Mesothelial cell of epicardium (in vitro differentiated cells): Measurements from ENCODE around the gene ANO2. TPM values are rescaled to one million over a fixed set of nuclear protein-coding genes. Genes with fewer than 3 reads are reported as not detected.

Source experiments
- DNase-seq, 2 experiments: peaks; one replicate each; pipeline ENCODE4 v3.0.0; 2021; ENCODE audit warnings: low spot score in 2 of 2; ENCODE audit not compliant: unreplicated experiment in 2 of 2
- H3K27ac Mint-ChIP-seq: 2 replicates; pipeline ENCODE4 v1.8.0; 2021; ENCODE audit warnings: mixed read lengths
- H3K27me3 Mint-ChIP-seq: 2 replicates; pipeline ENCODE4 v1.8.0; 2021; ENCODE audit warnings: low read depth, mixed read lengths
- H3K36me3 Mint-ChIP-seq: 2 replicates; pipeline ENCODE4 v1.8.0; 2021; ENCODE audit warnings: mixed read lengths
- H3K4me1 Mint-ChIP-seq: 2 replicates; pipeline ENCODE4 v1.8.0; 2021; ENCODE audit warnings: mixed read lengths
- H3K4me3 Mint-ChIP-seq: 2 replicates; pipeline ENCODE4 v1.8.0; 2021; ENCODE audit warnings: mild to moderate bottlenecking, moderate library complexity, mixed read lengths
- H3K9me3 Mint-ChIP-seq: 2 replicates; pipeline ENCODE4 v1.8.0; 2021; ENCODE audit warnings: mixed read lengths
- total RNA-seq: library from RNA; stranded (reverse); gene quantifications from 3 replicates; pipeline ENCODE4 v1.2.1, GENCODE V29; 2021
- TF ChIP-seq, protein P1 (sequence below): fragments of 200-600 bp; sonication (generic); IDR thresholded peaks from one replicate; pipeline ENCODE4 v1.5.0; 2021; ENCODE audit warnings: antibody characterized with exemption; ENCODE audit not compliant: unreplicated experiment

The ANO2 gene
- total RNA-seq, 1 donor from 2014 or later = 6.3 TPM

DNA sequence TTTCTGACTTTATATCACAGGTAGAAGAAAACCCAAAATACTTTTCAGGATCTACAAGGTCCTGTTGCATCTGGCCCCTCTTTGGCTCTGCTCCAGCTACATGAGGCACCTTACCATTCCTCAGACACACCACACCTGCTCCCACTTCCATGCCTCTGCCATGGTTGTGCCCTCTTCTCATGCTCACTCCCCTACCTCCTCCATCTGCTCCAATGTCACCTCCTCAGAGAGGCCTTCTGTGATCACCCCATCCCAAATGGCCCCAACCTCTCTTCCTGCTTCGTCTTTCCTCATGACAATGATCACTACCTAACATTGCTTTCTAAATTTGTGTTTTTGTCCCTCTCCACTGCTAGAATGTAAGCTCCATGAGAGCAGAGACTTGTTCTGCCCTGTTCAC lies 174.3 kb downstream of the ANO2 start:
- TF ChIP-seq, protein P1, sequence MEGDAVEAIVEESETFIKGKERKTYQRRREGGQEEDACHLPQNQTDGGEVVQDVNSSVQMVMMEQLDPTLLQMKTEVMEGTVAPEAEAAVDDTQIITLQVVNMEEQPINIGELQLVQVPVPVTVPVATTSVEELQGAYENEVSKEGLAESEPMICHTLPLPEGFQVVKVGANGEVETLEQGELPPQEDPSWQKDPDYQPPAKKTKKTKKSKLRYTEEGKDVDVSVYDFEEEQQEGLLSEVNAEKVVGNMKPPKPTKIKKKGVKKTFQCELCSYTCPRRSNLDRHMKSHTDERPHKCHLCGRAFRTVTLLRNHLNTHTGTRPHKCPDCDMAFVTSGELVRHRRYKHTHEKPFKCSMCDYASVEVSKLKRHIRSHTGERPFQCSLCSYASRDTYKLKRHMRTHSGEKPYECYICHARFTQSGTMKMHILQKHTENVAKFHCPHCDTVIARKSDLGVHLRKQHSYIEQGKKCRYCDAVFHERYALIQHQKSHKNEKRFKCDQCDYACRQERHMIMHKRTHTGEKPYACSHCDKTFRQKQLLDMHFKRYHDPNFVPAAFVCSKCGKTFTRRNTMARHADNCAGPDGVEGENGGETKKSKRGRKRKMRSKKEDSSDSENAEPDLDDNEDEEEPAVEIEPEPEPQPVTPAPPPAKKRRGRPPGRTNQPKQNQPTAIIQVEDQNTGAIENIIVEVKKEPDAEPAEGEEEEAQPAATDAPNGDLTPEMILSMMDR = no peak
- H3K27me3 Mint-ChIP-seq = peaks cover 43% of the 10 kb centered on the region
- H3K4me1 Mint-ChIP-seq = no peaks in the 10 kb centered on the region
- no peak for DNase-seq
- no peaks in the 10 kb centered on the region for H3K36me3 Mint-ChIP-seq
- no peak overlapping the region for H3K4me3 Mint-ChIP-seq
- H3K9me3 Mint-ChIP-seq = peaks cover 3% of the 10 kb centered on the region
- no peak overlapping the region for H3K27ac Mint-ChIP-seq

DNA sequence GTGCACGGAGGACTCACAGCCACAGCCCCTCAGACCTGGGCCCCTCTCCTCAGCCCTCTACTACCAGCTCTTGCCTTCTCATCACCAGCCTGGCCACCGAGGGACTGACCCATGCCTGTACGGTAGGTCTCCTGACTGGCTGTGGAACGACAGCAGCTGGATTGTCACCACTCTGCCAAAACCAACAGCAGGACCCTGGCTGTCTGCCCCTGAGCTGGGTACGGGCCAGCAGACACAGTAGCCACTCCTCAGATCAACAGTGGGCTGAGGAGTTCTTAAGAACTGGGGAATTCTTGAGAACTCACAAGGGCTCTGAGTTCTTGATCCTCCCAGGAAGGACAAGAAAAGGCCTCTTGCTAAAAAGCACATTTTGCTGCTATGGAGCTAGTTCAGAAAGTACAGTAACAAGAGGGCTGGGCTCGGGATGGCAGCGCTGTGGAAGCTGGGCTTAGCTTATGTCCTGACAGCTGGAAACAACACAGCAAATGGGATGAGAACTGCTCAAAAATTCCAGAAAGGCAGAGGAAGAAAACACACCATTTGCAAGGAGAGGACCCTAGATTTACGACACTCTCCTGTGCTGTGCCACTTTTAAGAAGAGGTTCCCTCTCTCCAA lies 176.4 kb downstream of the ANO2 start:
- DNase-seq = no peak
- peaks cover 3% of the 10 kb centered on the region for H3K9me3 Mint-ChIP-seq
- TF ChIP-seq, protein P1 = no peak
- H3K36me3 Mint-ChIP-seq = no peaks in the 10 kb centered on the region
- H3K27me3 Mint-ChIP-seq = peaks cover 40% of the 10 kb centered on the region
- H3K4me1 Mint-ChIP-seq = no peaks in the 10 kb centered on the region
- H3K4me3 Mint-ChIP-seq = no peak overlapping the region
- H3K27ac Mint-ChIP-seq = no peak overlapping the region

DNA sequence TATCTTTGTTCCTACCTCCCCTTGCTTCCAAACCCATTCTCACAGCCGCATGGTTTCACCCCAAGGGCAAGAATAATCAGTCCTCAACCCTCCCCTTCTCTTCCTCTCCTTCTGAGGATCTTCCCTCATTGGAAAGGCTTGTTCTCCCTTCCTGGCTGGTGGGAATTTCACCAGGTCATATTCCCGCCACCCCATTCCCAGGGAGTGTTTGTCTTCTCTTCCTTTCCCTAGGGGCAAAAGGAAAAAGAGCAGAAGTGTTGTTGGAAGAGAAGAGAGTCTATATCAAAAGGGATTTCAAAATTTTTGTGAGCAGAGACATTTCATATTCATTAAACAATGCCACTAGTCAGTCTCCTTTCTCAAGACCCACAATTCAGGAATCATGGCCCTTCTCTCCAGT lies 176.9 kb downstream of the ANO2 start:
- Mint-ChIP-seq H3K4me1 (no peaks in the 10 kb centered on the region), H3K27ac (no peak overlapping the region), H3K27me3 (peaks cover 39% of the 10 kb centered on the region), H3K9me3 (peaks cover 3% of the 10 kb centered on the region), H3K4me3 (no peak overlapping the region), H3K36me3 (no peaks in the 10 kb centered on the region)
- no peak for DNase-seq
- TF ChIP-seq, protein P1 = no peak

DNA sequence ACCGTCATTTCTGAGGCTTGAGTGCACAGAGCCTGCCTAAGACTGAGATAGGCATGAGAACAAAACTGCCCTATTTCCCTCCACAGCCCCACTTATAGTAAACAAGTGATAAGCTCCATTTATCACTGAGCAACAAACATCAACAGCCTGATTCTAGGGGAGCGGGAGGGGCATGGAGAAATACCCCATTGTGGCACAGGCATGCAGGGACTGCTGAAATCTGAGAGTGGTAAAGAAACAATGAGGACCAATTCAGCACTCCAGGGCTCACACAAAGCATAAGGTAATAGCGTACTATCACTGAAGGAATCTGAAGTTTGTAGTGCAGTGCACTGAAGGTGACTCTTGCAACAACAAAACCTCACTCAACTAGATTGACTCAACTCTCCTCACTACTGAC lies 186.7 kb downstream of the ANO2 start:
- H3K4me3 Mint-ChIP-seq = no peak overlapping the region
- H3K27ac Mint-ChIP-seq = no peak overlapping the region
- H3K9me3 Mint-ChIP-seq = peaks cover 29% of the 10 kb centered on the region
- DNase-seq = no peak
- H3K36me3 Mint-ChIP-seq = peaks cover 4% of the 10 kb centered on the region
- TF ChIP-seq, protein P1 = no peak
- H3K27me3 Mint-ChIP-seq = peaks cover 43% of the 10 kb centered on the region
- H3K4me1 Mint-ChIP-seq = no peaks in the 10 kb centered on the region

DNA sequence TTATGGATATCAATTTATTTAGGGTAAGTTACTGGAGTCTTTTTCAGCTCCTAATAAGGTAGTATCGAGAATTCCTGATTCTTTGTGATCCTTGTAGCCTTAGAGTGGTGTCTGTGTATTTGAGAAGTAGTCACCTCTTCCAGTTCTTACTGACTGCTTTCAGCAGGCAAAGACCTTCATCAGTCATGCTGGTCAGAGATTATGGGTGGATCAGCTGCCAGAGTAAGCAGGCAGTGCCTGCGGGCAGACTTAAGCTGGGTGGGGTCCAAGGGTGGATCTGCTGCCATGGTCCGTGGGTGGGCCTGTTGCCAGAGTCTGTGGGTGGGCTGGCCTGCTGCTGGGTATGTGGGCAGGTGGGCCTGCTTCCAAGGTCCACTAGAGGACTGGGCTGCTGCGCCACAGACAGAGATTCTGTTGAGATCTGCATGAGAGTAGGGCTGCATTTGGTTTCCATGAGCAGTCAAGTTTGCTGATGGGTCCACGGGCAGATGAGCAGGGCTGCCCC lies 188.7 kb downstream of the ANO2 start:
- DNase-seq = no peak
- no peak overlapping the region for H3K4me3 Mint-ChIP-seq
- TF ChIP-seq, protein P1 = no peak
- no peaks in the 10 kb centered on the region for H3K4me1 Mint-ChIP-seq
- H3K27ac Mint-ChIP-seq = no peak overlapping the region
- peaks cover 29% of the 10 kb centered on the region for H3K9me3 Mint-ChIP-seq
- peaks cover 4% of the 10 kb centered on the region for H3K36me3 Mint-ChIP-seq
- H3K27me3 Mint-ChIP-seq = peaks cover 44% of the 10 kb centered on the region
